ENCODE measurements around the gene RHBDL3. TPM values are rescaled to one million over a fixed set of nuclear protein-coding genes. Genes with fewer than 3 reads are reported as not detected.

RHBDL3 gene
- total RNA-seq, 1 experiment from 2014 or later, result 0.80 TPM

DNA sequence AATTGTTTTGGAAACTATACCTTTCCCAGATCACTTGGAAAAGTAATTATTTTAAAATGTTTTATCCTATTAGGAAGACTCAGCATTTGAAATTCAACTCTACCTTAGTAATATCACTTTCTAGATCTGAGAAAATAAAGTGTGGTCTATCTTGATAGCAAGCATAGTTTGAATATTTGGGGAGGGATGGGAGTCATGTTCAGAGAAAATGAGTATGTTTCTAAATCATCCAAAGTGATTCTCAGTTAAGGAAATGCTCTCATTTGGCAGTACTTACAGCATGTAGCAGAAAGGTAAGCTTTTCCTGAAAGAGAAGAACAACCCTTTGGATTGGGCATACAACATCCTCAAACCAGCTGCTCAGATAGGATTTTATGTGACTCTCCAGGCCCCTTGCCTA lies 69.4 kb downstream of the RHBDL3 start:
- DNase-seq (ENCODE audit: low spot score), result no peak
- Histone ChIP-seq H3K4me3 (ENCODE audit: low read depth, low read length, poor library complexity, severe bottlenecking) (no peak overlapping the region), H3K4me1 (ENCODE audit: insufficient read depth, low read length, poor library complexity, severe bottlenecking) (peaks cover 11% of the 10 kb centered on the region), H3K36me3 (ENCODE audit: insufficient read depth, low read length, poor library complexity, severe bottlenecking) (peaks cover 8% of the 10 kb centered on the region), H3K9me3 (ENCODE audit: low read depth, low read length, poor library complexity, severe bottlenecking) (no peaks in the 10 kb centered on the region), H3K27me3 (replicated peaks; ENCODE audit: insufficient read depth, low read depth, low read length, poor library complexity) (no peaks in the 10 kb centered on the region), H3K27ac (ENCODE audit: low read depth, low read length, poor library complexity, severe bottlenecking) (no peak overlapping the region)
- no peak for TF ChIP-seq EZH2 (IDR thresholded peaks at IDR 0.05; ENCODE audit: borderline replicate concordance, low read depth, low read length, poor library complexity, severe bottlenecking)
- no peak for TF ChIP-seq CTCF (conservative IDR thresholded peaks at IDR 0.05; ENCODE audit: low read depth, low read length)
- CTCF ChIA-PET, result no interaction called here
- no TSS peak for BruUV-seq (replicated peaks)
- POLR2A ChIA-PET (ENCODE audit: low non-redundant PET), result no interaction called here
- intact Hi-C loops (cut with micrococcal nuclease; ENCODE audit: unreplicated experiment), result no loop called here

DNA sequence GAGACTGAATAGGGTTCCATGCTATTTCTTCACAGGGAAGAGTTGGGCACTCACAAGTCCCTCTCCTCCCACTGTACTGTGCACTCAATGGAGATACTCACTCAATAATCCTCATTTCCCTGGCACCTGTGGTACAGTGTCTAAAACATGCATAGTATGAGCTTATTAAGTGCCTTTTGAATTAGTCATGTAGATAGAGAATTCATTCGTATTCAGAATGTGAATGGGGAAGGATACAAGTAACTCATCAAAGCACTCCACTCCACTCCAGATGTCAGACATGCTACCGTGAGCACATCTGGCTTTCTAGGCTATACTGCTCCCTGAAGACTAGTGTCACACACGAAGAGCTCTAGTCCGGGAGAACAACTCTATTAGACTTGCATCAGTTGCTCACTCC lies 70.1 kb downstream of the RHBDL3 start:
- no TSS peak for BruUV-seq (replicated peaks)
- CTCF ChIA-PET, result no interaction called here
- H3K4me3 ChIP-seq (ENCODE audit: low read depth, low read length, poor library complexity, severe bottlenecking), result no peak overlapping the region
- H3K36me3 ChIP-seq (ENCODE audit: insufficient read depth, low read length, poor library complexity, severe bottlenecking), result peaks cover 8% of the 10 kb centered on the region
- intact Hi-C loops (cut with micrococcal nuclease; ENCODE audit: unreplicated experiment), result no loop called here
- H3K4me1 ChIP-seq (ENCODE audit: insufficient read depth, low read length, poor library complexity, severe bottlenecking), result peaks cover 7% of the 10 kb centered on the region
- no peak overlapping the region for H3K27ac ChIP-seq (ENCODE audit: low read depth, low read length, poor library complexity, severe bottlenecking)
- POLR2A ChIA-PET (ENCODE audit: low non-redundant PET), result no interaction called here
- peak; percentile 42 for DNase-seq (ENCODE audit: low spot score)
- H3K9me3 ChIP-seq (ENCODE audit: low read depth, low read length, poor library complexity, severe bottlenecking), result no peaks in the 10 kb centered on the region
- H3K27me3 ChIP-seq (replicated peaks; ENCODE audit: insufficient read depth, low read depth, low read length, poor library complexity), result no peaks in the 10 kb centered on the region
- no peak for TF ChIP-seq CTCF (conservative IDR thresholded peaks at IDR 0.05; ENCODE audit: low read depth, low read length)
- TF ChIP-seq EZH2 (IDR thresholded peaks at IDR 0.05; ENCODE audit: borderline replicate concordance, low read depth, low read length, poor library complexity, severe bottlenecking), result no peak

DNA sequence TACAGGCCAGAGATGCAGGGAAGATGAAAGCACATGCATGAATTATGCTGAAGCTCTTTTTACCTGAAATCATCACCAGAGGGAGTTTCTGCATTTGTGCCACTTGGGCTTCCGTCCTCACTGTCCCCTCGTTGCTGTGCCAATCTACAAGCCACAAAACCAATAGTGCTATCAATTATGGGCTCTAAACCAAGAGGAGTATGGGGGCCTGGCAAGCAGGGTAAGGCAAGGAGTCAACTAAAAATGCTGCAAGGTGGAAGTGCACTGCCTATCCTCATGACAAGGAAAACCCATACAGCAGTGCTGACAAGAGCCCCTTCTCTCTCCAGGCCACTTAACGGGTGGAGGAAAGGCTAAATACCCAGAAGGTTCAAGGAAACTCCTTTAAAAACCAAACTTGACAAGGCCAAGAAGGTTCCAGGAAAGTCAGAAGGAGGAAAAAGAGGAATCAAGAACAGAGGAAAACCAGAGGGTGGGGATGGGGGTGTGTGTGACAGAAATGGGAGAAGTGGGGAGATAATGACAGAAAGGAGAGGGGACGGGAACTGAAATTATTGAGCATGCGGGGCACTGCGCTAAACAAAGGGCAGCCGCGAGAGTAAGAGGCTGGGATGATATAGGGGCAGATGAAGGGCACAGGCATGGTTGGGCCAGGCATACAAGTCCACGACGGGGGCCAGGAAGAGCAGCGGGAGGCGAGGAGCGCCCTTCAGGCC lies 75.7 kb downstream of the RHBDL3 start:
- peak overlapping the region; percentile 59 for H3K27ac ChIP-seq (ENCODE audit: low read depth, low read length, poor library complexity, severe bottlenecking)
- ChIA-PET POLR2A (ENCODE audit: low non-redundant PET) (no interaction called here), CTCF (no interaction called here)
- H3K4me1 ChIP-seq (ENCODE audit: insufficient read depth, low read length, poor library complexity, severe bottlenecking), result no peaks in the 10 kb centered on the region
- BruUV-seq (replicated peaks), result no TSS peak
- DNase-seq (ENCODE audit: low spot score), result no peak
- H3K27me3 ChIP-seq (replicated peaks; ENCODE audit: insufficient read depth, low read depth, low read length, poor library complexity), result no peaks in the 10 kb centered on the region
- TF ChIP-seq CTCF (conservative IDR thresholded peaks at IDR 0.05; ENCODE audit: low read depth, low read length), result no peak
- no peak for TF ChIP-seq EZH2 (IDR thresholded peaks at IDR 0.05; ENCODE audit: borderline replicate concordance, low read depth, low read length, poor library complexity, severe bottlenecking)
- H3K4me3 ChIP-seq (ENCODE audit: low read depth, low read length, poor library complexity, severe bottlenecking), result peak overlapping the region; percentile 55
- no peaks in the 10 kb centered on the region for H3K9me3 ChIP-seq (ENCODE audit: low read depth, low read length, poor library complexity, severe bottlenecking)
- H3K36me3 ChIP-seq (ENCODE audit: insufficient read depth, low read length, poor library complexity, severe bottlenecking), result peaks cover 4% of the 10 kb centered on the region
- intact Hi-C loops (cut with micrococcal nuclease; ENCODE audit: unreplicated experiment), result no loop called here

Data from A673 (cell line).